Endothelial cell of umbilical vein (primary cell): Measurements from ENCODE around the gene CTTNBP2. TPM values are rescaled to one million over a fixed set of nuclear protein-coding genes. Genes with fewer than 3 reads are reported as not detected.

Source experiments
- BruUV-seq: library from RNA; stranded (reverse); fragments of 400-500 nt; replicated peaks from 2 replicates; lab custom pipeline; 2021; lab: Mats Ljungman, UMichigan
- CTCF ChIA-PET: fragments of 300-600, 350-600 bp; sonication (Branson Sonifier 250); formaldehyde crosslinking; loops from one replicate; lab custom pipeline; 2021; ENCODE audit warnings: antibody characterized with exemption, inconsistent platforms; lab: Charles Lee
- POLR2A ChIA-PET: fragments of 300-600, 350-600 bp; sonication (Branson Sonifier 250); formaldehyde crosslinking; loops from one replicate; lab custom pipeline; 2021; ENCODE audit warnings: antibody characterized with exemption, inconsistent platforms; lab: Charles Lee
- DNase-seq: peaks from one replicate; pipeline ENCODE4 v3.0.0-alpha.2; 2011; ENCODE audit warnings: low read depth, low spot score
- FAIRE-seq: peaks from 2 replicates; lab custom pipeline; 2011; peaks lifted over from hg19 to GRCh38; lab: Jason Lieb, UNC
- H2AFZ ChIP-seq: 2 replicates; pipeline ENCODE4 v1.6.0; 2012; ENCODE audit warnings: low read depth, low read length, control low read depth, inconsistent platforms
- H3K27ac ChIP-seq: 2 replicates; pipeline ENCODE4 v1.5.1; 2011; ENCODE audit warnings: low read depth, mild to moderate bottlenecking, control low read depth, low read length, moderate library complexity; ENCODE audit not compliant: insufficient read depth
- H3K27me3 ChIP-seq, 2 experiments: 2 replicates each; pipeline versions ENCODE4 v1.6.0 to v1.6.1; 2011; ENCODE audit warnings: low read length in 2 of 2, mixed read lengths in 1 of 2; ENCODE audit not compliant: control insufficient read depth in 2 of 2, insufficient read depth in 2 of 2
- H3K36me3 ChIP-seq, 2 experiments: 2 replicates in 1 of 2; 3 replicates in 1 of 2; pipeline ENCODE4 v1.5.1; 2011; ENCODE audit warnings: low read length in 2 of 2, mild to moderate bottlenecking in 1 of 2, moderate library complexity in 1 of 2; ENCODE audit not compliant: control insufficient read depth in 2 of 2, insufficient read depth in 2 of 2; ENCODE audit errors: extremely low read depth in 1 of 2
- H3K4me1 ChIP-seq: 3 replicates; pipeline ENCODE4 v1.5.1; 2011; ENCODE audit warnings: mild to moderate bottlenecking, low read length; ENCODE audit not compliant: control insufficient read depth, insufficient read depth; ENCODE audit errors: extremely low read depth
- H3K4me2 ChIP-seq: 2 replicates; pipeline ENCODE4 v1.6.1; 2011; ENCODE audit warnings: low read length, control low read depth, mixed read lengths; ENCODE audit not compliant: insufficient read depth
- H3K4me3 ChIP-seq, 3 experiments: fragments of 200-600 bp in 1 of 3; sonication (generic), shearing (Covaris generic) in 1 of 3; replicated peaks in 1 of 3; 2 replicates each; pipeline ENCODE4 v1.5.1; 2011 to 2016; ENCODE audit warnings: control low read depth in 3 of 3, low read length in 3 of 3, mild to moderate bottlenecking in 2 of 3, inconsistent platforms in 1 of 3, low read depth in 1 of 3, moderate library complexity in 1 of 3; ENCODE audit not compliant: insufficient read depth in 1 of 3
- H3K79me2 ChIP-seq: 2 replicates; pipeline ENCODE4 v1.6.0; 2012; ENCODE audit warnings: low read length, inconsistent platforms; ENCODE audit not compliant: control insufficient read depth, insufficient read depth
- H3K9ac ChIP-seq: replicated peaks from 2 replicates; pipeline ENCODE3; 2011; ENCODE audit warnings: low read length, control low read depth; ENCODE audit not compliant: insufficient read depth; ENCODE audit errors: extremely low read depth
- H3K9me1 ChIP-seq: replicated peaks from 3 replicates; pipeline ENCODE4 v1.6.0; 2011; ENCODE audit warnings: mild to moderate bottlenecking, low read length; ENCODE audit not compliant: control insufficient read depth, insufficient read depth; ENCODE audit errors: extremely low read depth
- H3K9me3 ChIP-seq: replicated peaks from 2 replicates; pipeline ENCODE4 v1.5.1; 2012; ENCODE audit warnings: low read length, inconsistent platforms; ENCODE audit not compliant: control insufficient read depth, insufficient read depth
- H4K20me1 ChIP-seq: replicated peaks from 2 replicates; pipeline ENCODE3; 2011; ENCODE audit warnings: mild to moderate bottlenecking, low read length; ENCODE audit not compliant: control insufficient read depth, insufficient read depth; ENCODE audit errors: extremely low read depth
- CTCF ChIP-seq, 2 donors: IDR thresholded peaks; 1 replicate in 1 of 2; 2 replicates in 1 of 2; pipeline ENCODE4 v1.5.1; 2011; ENCODE audit warnings: low read length in 2 of 2, mild to moderate bottlenecking in 2 of 2, moderate library complexity in 2 of 2, control low read depth in 1 of 2, inconsistent platforms in 1 of 2, low read depth in 1 of 2; ENCODE audit not compliant: insufficient read depth in 1 of 2; ENCODE audit errors: extremely low read depth in 1 of 2
- EZH2 ChIP-seq: IDR thresholded peaks from 2 replicates; pipeline ENCODE4 v1.6.1; 2012; ENCODE audit warnings: borderline replicate concordance, low read depth, mild to moderate bottlenecking, moderate library complexity, low read length, inconsistent platforms; ENCODE audit not compliant: severe bottlenecking
- FOS ChIP-seq: IDR thresholded peaks from 2 replicates; pipeline ENCODE4 v1.6.1; 2011; ENCODE audit warnings: mild to moderate bottlenecking, low read length, moderate library complexity, borderline replicate concordance; ENCODE audit not compliant: insufficient read depth
- GATA2 ChIP-seq: IDR thresholded peaks from 2 replicates; pipeline ENCODE4 v1.7.0; 2011; ENCODE audit warnings: low read depth, mild to moderate bottlenecking, moderate library complexity, mixed read lengths, low read length; ENCODE audit not compliant: insufficient read length, insufficient read depth
- JUN ChIP-seq: IDR thresholded peaks from 2 replicates; pipeline ENCODE4 v1.6.1; 2011; ENCODE audit warnings: borderline replicate concordance, low read depth; ENCODE audit not compliant: insufficient read length, insufficient read depth
- MAX ChIP-seq: IDR thresholded peaks from 2 replicates; pipeline ENCODE4 v1.6.1; 2011; ENCODE audit not compliant: insufficient read depth, insufficient read length
- MYC ChIP-seq: IDR thresholded peaks from one replicate; pipeline ENCODE4 v1.6.1; 2011; ENCODE audit warnings: mild to moderate bottlenecking, low read depth, low read length
- POLR2A ChIP-seq: IDR thresholded peaks from 2 replicates; pipeline ENCODE4 v1.6.1; 2012; ENCODE audit warnings: low read depth, mild to moderate bottlenecking, control low read depth, low read length
- POLR2AphosphoS5 ChIP-seq: IDR thresholded peaks from 2 replicates; pipeline ENCODE4 v1.6.1; 2012; ENCODE audit warnings: low read depth, mild to moderate bottlenecking, control low read depth, low read length, moderate library complexity; ENCODE audit not compliant: insufficient read depth
- dilution Hi-C: fragments of 300-500 bp; cut with MboI; formaldehyde crosslinking; loops from one replicate; pipeline ENCODE4 v1.15.0; 2019; ENCODE audit warnings: low sequenced_read_pairs; ENCODE audit not compliant: extremely low pct_ligation_motif_present
- intact Hi-C: fragments of 100-400 bp; cut with micrococcal nuclease; formaldehyde crosslinking; loops from one replicate; pipeline ENCODE4 v1.10.0; 2022
- polyA plus RNA-seq, 4 experiments: library from polyadenylated mRNA; depleted of rRNA in 3 of 4; stranded (reverse) in 3 of 4; unstranded in 1 of 4; fragments of >200 nt; gene quantifications; 2 replicates each; pipeline versions ENCODE4 v1.2.1 to v1.2.3, GENCODE V29; 2011 to 2012; ENCODE audit warnings: missing spikeins in 1 of 4
- total RNA-seq: library from RNA; stranded (reverse); gene quantifications from 2 replicates; pipeline ENCODE4 v1.2.3, GENCODE V29; 2021

CTTNBP2 gene
- total and polyA plus RNA-seq, 2 donors (not counting 3 experiments of a cell fraction or from before 2014, with no cell fraction given), result 0.08 to 0.35 TPM

GRCh38 chr7:117828825-117829224, 44.4 kb downstream of the CTTNBP2 start:
- no TSS peak for BruUV-seq
- Histone ChIP-seq H3K9me3 (no peaks in the 10 kb centered on the region), H3K27me3 (no peaks in the 10 kb centered on the region), H3K4me3 (no peak overlapping the region), H3K4me1 (no peaks in the 10 kb centered on the region), H2AFZ (no peak overlapping the region), H3K36me3 (no peaks in the 10 kb centered on the region), H4K20me1 (no peaks in the 10 kb centered on the region), H3K4me2 (no peak overlapping the region), H3K9ac (no peak overlapping the region), H3K79me2 (no peaks in the 10 kb centered on the region), H3K9me1 (no peaks in the 10 kb centered on the region), H3K27ac (no peak overlapping the region)
- POLR2A ChIA-PET, result no interaction called here
- intact Hi-C loops, result no loop called here
- TF ChIP-seq POLR2A (no peak), CTCF (IDR thresholded peaks at IDR 0.05; ENCODE audit: extremely low read depth in 1 of 2, insufficient read depth in 1 of 2, low read depth in 1 of 2, low read length in 2 of 2) (no peak), MAX (no peak), JUN (no peak), EZH2 (no peak), MYC (no peak), FOS (no peak), POLR2AphosphoS5 (no peak), GATA2 (no peak)
- CTCF ChIA-PET, result no interaction called here
- DNase-seq (no peak), FAIRE-seq (no peak)
- dilution Hi-C loops, result no loop called here
